DOHH2 (cell line): ENCODE measurements around the gene MUC6.
"Not testable (repeated sequence)": the region's sequence is repeated elsewhere in the genome, so short reads cannot be mapped to it uniquely, and the experiment has no call there.

Experiments
- CTCF ChIP-seq: fragments of 200-600 bp; sonication (generic); IDR thresholded peaks from one replicate; pipeline ENCODE4 v1.5.1; 2014; ENCODE audit warnings: antibody characterized with exemption, mild to moderate bottlenecking, low read depth, low read length; ENCODE audit not compliant: poor library complexity, severe bottlenecking
- EZH2phosphoT487 ChIP-seq: fragments of 200-600 bp; sonication (generic); IDR thresholded peaks from 2 replicates; pipeline ENCODE4 v1.6.1; 2017; ENCODE audit warnings: borderline replicate concordance, mild to moderate bottlenecking, antibody characterized with exemption, low read length, moderate library complexity, mixed read lengths

GRCh38 chr11:1016610-1017126, 19.9 kb downstream of the MUC6 start:
- not testable (repeated sequence) for TF ChIP-seq CTCF, EZH2phosphoT487
